IPS-18c (cell line): ENCODE data around the gene APBA2.
"Not testable (repeated sequence)": the region's sequence is repeated elsewhere in the genome, so short reads cannot be mapped to it uniquely, and the experiment has no call there.

ENCODE experiments used
- H3K4me3 ChIP-seq: 2 replicates; pipeline ENCODE4 v1.7.0; 2013; ENCODE audit warnings: low read depth, mild to moderate bottlenecking, low read length, moderate library complexity; ENCODE audit not compliant: insufficient read depth
- H3K9me3 ChIP-seq: one replicate; pipeline ENCODE4 v1.6.1; 2013; ENCODE audit warnings: mild to moderate bottlenecking, low read length, moderate library complexity; ENCODE audit not compliant: control insufficient read depth, insufficient read depth

APBA2 gene

DNA sequence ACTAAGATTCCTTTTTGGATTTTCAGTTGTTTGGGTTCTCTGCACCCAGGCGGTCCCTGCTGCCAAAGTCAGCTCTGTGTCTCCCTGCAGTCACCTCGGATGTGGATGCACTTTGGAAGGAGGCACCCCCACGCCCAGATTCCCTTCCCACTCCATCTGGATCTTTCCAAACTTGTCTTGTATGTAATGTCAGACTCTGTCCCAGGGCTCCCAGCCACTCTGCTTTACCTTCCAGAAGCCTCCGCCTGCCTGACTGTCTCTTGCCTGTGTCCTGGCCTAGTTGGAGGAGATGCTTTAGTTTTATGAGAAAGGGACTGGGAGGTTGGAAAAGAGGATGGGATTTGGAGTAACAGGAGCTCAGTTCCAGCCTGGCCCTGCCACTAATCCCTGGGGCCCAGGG, 4.5 kb downstream of the APBA2 start:
- H3K4me3 ChIP-seq, H3K9me3 ChIP-seq: not testable (repeated sequence)

DNA sequence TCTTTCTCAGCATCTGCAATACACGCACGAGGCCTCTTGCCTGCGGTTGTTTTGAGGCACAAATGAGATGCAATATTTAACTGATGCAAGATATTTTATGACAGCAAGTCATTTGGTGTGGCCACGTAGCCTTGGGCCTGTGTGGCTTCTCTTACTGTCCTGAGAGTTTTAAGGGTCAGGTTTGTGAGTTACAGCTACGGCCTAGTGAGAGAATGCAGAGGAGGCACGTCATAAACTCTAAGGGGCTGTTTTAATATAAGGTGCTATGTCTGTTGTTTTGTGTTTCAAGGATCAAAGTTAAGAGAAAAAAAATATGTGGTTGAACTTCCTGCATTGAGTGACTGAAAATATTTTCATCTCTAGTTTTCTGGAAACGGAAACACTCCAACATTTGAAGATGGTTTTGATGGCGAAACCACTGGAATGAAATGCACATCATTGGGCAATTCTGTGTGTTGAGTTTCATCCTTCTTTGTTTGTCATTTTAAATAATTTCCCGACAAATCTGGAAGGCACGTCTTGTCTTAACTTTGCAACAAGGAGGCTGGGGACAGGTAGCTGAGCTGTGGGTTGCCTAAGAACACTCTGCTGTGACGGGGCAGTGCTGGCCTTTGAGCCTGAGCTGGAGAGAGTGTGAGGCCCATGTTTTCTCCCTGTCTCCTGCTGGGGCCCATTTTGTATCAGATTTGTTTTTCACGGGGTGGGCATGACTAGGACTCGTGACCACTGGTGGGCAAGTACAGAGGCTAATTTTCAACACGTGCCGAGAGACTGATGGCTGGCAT, 5.1 kb downstream of the APBA2 start:
- H3K4me3 ChIP-seq, result no peak overlapping the region
- no peaks in the 10 kb centered on the region for H3K9me3 ChIP-seq

DNA sequence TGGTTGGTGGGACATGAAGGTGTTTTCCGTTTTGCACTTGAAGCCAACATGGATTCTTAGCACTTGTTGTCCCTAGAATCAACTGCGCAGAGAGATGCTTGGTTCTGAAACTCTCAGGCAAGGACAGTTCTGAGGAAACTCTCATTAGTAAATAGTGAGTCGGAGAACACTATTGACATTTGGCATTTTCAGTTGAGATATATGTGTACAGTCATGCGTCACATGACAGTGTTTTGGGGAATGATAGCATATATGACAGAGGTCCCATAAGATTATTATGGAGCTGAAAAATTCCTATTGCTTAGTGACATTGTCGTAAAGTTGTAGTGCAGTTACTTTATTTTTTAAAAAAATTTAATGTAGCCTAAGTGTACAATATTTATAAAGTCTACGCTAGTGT, 5.8 kb downstream of the APBA2 start:
- H3K9me3 ChIP-seq, result no peaks in the 10 kb centered on the region
- no peak overlapping the region for H3K4me3 ChIP-seq

DNA sequence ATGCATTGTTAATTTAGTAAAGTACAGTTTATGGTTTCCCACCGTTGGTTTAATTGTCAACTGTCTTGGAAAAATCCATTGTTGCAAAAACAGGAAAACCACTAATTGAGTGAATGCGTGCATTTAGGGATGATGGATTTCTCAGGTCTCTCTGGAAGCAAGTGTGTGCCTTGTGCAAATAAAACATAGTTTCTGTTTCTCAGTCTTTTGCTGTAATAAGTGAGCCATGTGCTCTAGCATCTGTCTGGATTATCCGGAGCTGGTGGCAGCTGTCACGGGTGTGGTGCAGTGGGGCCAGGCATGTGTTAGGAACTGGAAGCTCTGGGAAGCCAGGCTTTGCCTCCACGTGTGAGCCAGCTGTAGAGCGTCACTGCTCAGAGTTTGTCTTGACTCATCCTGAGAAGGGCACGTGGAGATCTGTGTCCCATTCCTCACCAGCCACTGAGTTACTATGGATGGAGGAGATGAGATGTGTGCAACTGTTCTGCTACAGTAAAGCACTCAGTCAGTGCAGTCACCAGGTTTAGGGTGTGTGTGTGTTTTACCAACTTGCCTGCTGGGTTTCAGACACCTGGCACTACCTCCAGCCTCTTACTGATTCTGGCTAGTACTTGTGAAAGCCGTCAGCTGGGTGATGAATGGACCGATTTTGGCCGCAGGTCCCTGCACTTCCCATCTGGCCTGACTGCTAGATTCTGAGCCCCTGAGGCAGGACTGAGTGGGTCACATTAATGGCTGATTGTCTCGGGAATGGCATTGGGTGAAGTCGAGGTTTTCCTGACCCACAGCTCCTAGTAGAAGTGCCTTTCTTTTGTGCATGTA, 7.2 kb downstream of the APBA2 start:
- Histone ChIP-seq H3K4me3 (no peak overlapping the region), H3K9me3 (no peaks in the 10 kb centered on the region)

DNA sequence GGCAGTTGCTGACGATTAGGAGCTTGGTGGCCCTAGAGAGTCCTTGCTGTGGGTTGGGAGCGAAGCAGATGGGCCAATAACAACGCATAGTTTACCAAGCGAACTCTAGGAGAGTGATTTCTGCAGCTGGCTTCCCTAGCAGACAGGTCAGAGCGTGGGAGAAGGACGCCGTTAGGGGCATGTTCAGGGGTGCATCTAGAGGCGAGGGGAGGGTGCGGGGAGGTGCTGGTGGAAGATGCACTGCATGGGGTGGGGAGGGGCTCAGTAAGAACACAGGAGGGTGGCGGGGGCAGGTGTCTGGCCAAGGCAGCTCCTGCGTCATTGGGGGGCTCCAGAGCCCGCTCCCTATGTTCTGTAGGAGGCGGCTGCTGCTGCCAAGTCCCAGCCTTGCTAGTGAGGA, 8.9 kb downstream of the APBA2 start:
- no peak overlapping the region for H3K4me3 ChIP-seq
- H3K9me3 ChIP-seq, result no peaks in the 10 kb centered on the region

DNA sequence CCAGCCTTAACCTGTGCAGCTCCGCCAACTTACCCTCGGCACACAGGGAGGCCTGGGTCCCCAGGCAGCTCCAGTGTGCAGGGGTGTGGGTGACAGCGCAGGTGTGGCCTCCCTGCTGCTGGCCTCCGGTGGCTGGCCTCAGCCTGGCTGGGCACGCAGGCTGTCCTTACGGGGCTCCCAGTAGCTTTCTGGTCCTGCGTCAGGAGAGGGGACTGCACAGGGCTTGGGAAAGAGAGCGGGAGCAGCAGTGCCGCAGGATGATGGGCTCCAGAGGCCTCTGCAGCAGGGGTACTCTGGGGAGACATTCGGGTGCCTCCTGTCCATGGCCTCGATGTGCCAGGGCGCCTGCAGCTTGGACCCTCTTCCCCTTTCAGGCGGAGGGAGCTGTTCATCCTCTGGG, 9.4 kb downstream of the APBA2 start:
- Histone ChIP-seq H3K4me3 (no peak overlapping the region), H3K9me3 (no peaks in the 10 kb centered on the region)

DNA sequence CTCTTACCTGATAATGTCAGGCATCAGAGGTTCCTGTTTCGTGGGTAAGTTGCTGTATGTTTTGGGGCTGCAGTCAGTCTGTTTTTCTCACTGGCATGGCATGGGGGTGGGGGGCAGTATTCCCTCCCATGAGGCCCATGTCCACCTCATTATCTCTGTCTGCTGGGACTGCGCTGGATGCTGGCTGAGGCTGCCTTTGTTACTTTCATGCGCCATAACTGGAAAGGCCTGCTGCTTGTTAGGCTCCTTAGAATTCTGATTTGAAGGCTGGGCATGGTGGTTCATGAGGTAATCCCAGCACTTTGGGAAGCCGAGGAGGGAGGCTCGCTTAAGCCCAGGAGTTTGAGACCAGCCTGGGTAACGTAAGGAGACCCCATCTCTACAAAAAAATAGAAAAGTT, 9.8 kb downstream of the APBA2 start:
- Histone ChIP-seq H3K4me3 (no peak overlapping the region), H3K9me3 (no peaks in the 10 kb centered on the region)

DNA sequence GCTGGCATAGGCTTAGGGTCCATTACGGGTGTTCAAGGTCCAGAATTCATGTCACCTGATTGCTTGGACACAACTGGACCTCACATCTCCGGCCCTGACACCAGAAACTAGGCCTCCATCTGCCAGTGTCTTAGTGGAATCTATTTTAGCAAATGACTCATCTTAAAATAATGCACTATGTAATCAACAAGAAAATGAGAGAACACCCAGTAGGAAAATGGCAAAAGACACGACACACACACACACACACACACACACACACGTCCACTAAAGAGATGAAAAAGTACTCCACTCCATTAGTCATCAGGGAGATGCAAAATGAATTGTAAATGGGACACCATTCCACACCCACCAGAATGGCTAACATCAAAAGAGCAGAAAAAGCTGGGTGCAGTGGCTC, 11.2 kb downstream of the APBA2 start:
- H3K4me3 ChIP-seq, result no peak overlapping the region
- H3K9me3 ChIP-seq, result no peaks in the 10 kb centered on the region

DNA sequence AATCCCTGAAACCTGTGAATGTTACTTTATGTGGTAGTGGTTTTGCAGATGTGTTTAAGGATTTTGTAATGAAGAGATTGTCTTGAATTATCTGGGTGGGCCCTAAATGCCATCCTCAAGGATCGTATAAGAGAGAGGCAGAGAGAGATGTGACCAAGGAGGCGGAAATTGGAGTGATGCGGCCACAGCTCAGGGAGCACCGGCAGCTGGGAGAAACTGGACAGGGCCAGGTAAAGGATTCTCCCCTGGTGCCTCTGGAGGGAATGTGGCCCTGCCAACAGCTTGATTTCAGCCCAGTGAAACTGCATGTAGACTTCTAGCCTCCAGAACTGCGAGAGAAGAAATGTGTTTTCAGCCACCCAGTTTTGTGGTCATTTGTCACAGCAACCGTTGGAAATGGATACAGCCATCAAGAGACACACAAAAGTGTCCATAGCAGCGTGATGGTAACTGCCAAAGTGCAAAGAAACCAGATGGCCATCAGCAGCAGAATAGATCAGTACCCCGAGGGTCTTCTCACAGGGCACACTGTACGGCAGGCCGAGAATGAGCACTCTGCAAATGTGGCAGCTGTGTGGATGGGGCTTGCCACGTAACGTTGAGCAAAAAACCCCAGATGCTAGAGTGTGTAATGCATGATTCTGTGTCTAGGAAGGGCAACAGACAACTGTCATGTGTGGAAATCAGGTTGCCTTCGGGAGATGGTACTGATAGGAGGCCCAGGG, 12.2 kb downstream of the APBA2 start:
- Histone ChIP-seq H3K9me3 (no peaks in the 10 kb centered on the region), H3K4me3 (no peak overlapping the region)

DNA sequence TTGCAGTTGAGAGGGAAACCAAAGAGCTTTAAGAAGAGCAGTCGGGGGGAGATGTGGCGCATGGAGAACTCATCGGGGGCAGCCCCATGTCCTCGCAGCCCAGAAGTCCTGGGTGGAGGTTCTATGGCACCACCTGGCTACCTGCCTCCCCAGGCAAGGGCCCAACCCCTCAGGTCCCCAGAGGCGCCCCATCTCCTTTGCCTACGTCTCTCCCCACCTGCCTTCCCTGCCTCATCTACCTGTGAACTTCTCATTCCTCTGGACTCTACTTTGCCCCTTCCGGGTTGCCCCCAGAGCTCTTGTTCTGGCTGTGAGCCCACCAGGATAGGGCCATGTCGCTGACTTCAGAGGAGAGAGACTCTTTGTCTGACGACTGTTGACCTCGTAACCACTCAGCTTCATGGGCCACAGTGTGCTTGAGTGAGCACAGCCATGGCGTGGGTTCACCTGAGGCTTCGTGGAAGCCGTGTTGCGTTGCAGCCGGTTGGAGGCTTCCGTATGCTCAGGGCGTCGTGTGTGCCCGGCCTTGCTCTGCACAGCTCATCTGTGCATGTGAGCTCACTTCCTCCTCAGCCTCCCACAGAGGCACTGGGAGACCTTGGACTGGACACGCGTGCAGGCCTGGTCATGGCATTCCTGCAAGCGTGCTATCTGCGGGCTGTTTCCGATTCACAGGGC, 13.4 kb downstream of the APBA2 start:
- no peak overlapping the region for H3K4me3 ChIP-seq
- H3K9me3 ChIP-seq, result no peaks in the 10 kb centered on the region

DNA sequence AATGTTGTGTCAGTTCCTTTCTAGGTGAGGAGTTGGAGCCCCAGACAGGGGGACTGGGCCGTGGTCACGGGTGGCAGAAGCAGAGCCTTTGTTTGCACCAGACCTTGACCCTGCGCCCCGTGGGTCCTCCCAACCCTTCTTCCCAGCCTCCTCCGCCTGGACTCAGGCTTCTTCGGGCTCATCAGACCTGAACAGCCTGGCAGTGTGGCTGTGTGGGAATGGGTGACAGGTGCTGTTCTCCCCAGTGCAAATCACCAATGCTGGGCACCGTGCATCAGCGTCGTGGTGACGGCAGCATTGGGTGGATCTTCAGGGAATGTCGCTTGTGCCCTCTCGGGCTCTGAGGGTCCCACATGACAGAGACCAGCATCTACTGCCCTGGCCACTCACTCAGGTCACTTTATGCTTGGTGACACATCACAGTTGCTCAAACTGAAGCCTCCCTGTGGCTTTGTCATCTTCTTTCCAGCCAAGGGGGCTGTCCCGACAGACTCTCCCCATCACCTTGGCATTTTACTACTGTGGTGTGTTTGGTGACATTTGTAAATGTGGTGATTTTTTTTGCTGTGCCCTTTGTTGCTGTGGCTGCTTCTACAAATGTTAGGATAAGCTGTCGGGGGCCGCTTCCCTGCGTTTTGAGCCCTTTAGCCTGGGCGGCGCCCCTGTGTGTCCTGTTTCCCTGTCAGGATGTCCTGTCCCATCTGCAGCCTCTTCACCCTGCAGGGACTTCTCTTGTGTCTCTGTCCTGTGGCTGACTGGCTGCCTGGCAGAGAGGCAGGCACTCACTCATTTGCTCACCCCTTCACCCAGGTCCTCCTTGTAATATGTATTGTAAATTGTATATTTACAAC, 14.5 kb downstream of the APBA2 start:
- H3K9me3 ChIP-seq, result no peaks in the 10 kb centered on the region
- H3K4me3 ChIP-seq, result no peak overlapping the region

DNA sequence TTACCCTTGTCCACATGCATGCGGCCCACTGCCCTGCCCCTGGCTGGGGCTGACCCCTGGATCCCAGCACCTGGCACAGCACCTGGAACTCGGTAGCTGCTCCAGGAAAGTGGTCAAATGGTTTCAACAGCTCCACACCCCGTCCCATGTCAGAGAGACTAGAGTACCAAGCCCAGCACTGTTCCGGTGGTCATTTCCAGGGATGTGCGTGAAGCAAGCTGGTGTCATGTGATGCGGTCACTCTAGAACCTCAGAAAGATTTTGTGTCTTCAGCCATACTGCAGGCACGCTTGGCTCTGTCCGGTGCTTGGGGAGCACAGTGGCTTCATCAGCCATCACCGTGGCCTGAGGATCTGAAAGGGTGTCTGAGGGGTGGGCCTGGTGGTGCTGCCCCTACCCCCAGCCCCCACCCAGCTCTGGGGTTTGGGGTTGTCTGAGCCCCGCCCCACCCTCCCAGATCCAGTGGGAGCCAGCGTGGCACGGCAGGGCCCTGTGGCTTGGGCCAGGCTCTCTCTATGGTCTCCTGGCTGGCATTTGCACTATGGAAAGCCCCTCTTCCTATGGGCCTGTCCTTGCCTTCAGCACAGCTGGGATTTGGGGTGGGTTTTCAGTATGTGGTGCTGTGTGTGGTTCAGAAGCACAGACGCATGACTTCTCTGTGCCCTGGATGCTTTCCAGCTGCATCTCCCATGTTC, 15.3 kb downstream of the APBA2 start:
- H3K4me3 ChIP-seq, result no peak overlapping the region
- H3K9me3 ChIP-seq, result no peaks in the 10 kb centered on the region

DNA sequence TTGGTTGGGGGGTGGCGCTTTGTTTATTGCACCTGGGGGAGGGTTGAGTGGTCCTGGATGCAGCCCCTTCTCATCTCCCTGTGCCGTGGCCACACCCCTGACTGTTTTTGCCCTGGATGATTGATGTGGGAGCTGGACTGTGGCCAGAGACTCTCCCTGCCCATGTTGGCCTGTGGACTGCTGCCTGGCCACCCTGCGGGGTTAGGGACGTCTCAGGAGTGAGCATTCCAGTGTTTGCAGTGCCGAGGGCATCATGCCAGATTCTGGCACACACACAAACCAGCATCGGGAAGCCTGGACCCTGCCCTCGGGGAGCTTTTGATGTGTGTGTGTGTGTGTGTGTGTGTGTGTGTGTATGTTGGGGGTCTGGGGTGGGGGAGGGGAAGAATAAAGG, 15.8 kb downstream of the APBA2 start:
- no peak overlapping the region for H3K4me3 ChIP-seq
- no peaks in the 10 kb centered on the region for H3K9me3 ChIP-seq

DNA sequence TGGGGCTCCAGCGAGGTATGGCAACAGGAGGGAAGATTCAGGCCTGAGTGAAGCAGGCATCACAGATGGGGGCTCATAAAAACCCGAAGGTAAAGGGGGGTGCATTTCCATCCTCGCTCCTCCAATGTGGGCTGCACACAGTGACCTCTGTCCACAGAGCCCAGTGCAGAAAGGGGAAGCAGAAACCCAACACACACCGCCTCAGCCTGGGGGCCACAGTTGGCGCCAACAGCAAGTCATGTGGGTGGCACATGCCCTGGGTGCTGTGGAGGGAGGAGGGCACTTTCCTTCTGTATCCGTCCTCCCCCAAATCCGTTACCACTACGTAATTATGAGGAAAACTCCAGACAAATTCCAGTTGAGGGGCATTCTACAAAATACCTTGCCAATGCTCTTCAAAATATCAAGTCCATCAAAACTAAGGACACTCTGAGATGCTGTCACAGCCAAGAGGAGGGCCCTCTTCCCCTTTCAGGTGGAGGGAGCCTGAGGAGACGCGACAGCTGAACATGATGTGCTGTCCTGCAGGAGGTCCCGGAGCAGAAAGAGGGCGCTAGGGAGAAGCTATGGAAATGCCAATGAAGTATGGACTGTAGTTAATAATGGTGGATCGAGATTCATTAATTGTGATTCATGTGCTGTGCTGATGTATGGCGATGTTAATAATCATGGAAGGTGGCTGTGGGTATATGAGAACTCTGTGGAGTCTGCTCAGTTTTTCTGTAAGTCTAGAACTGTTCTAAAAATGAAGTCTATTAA, 16.4 kb downstream of the APBA2 start:
- no peaks in the 10 kb centered on the region for H3K9me3 ChIP-seq

DNA sequence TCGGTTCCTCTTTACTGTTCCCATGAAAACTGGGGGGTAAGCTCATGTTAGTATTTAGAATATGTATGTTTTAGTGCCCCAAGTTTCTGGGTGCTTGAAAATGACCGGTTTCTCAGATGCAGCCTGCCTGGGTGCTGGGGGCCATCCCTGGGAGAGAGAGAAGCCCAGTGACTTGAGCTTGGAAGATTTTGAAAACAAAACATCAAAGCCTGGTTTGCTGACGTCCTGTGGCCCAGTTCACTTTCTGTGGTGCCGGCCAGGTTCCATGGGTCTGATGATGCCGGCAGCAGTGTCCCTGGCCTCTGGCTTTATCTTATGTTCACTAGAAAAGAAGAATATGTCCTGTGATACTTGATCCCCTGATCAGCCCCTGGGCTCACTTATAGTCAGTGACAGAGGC, 17.1 kb downstream of the APBA2 start:
- H3K4me3 ChIP-seq, result no peak overlapping the region
- H3K9me3 ChIP-seq, result no peaks in the 10 kb centered on the region

More for the DNA sequence above, 16.4 kb downstream of the APBA2 start:
- H3K4me3 ChIP-seq, result no peak overlapping the region
